H1 (cell line): ENCODE results near the gene C5orf34. TPM values are rescaled to one million over a fixed set of nuclear protein-coding genes. Genes with fewer than 3 reads are reported as not detected.
A peak's percentile ranks its signal among the peaks of the same experiment; 100 is the strongest.

Experiments
- ATF3 ChIP-seq: IDR thresholded peaks from 2 replicates; pipeline ENCODE4 v1.6.1; 2011; ENCODE audit warnings: low read depth, mild to moderate bottlenecking, low read length; ENCODE audit not compliant: insufficient read depth
- BACH1 ChIP-seq: IDR thresholded peaks from 2 replicates; pipeline ENCODE4 v1.6.1; 2012; ENCODE audit warnings: low read length, improper control_type of control experiment
- CEBPB ChIP-seq: IDR thresholded peaks from 2 replicates; pipeline ENCODE4 v1.6.1; 2012; ENCODE audit warnings: low read depth, low read length
- CHD2 ChIP-seq: IDR thresholded peaks from 2 replicates; pipeline ENCODE4 v1.6.1; 2012; ENCODE audit warnings: low read length, improper control_type of control experiment
- E2F6 ChIP-seq: IDR thresholded peaks from 2 replicates; pipeline ENCODE4 v1.6.1; 2012; ENCODE audit warnings: inconsistent platforms
- EGR1 ChIP-seq: IDR thresholded peaks from 2 replicates; pipeline ENCODE4 v1.6.1; 2011; ENCODE audit warnings: low read depth, low read length, borderline replicate concordance
- JUND ChIP-seq: IDR thresholded peaks from 2 replicates; pipeline ENCODE4 v1.6.1; 2011; ENCODE audit warnings: mild to moderate bottlenecking, improper control_type of control experiment, low read length
- POLR2AphosphoS5 ChIP-seq: IDR thresholded peaks from 2 replicates; pipeline ENCODE4 v1.6.1; 2011; ENCODE audit warnings: low read depth, low read length
- RAD21 ChIP-seq, 2 experiments: IDR thresholded peaks in 1 of 2; conservative IDR thresholded peaks in 1 of 2; 2 replicates each; pipeline ENCODE4 v1.6.1; 2011; ENCODE audit warnings: low read depth in 2 of 2, low read length in 2 of 2, improper control_type of control experiment in 1 of 2, inconsistent platforms in 1 of 2, mild to moderate bottlenecking in 1 of 2, moderate library complexity in 1 of 2
- RBBP5 ChIP-seq: IDR thresholded peaks from 2 replicates; pipeline ENCODE4 v1.7.1; 2012; ENCODE audit warnings: low read depth, mild to moderate bottlenecking, inconsistent platforms, low read length, moderate library complexity, borderline replicate concordance
- RNF2 ChIP-seq: fragments of 200-900, 300-1000 bp; sonication (generic); IDR thresholded peaks from 2 replicates; pipeline ENCODE4 v1.7.1; 2016; ENCODE audit warnings: borderline replicate concordance, low read depth, mild to moderate bottlenecking, antibody characterized with exemption, low read length; ENCODE audit not compliant: poor library complexity, severe bottlenecking; ENCODE audit errors: missing control alignments
- SAP30 ChIP-seq: fragments of 300-600 bp; sonication (generic); IDR thresholded peaks from 2 replicates; pipeline ENCODE4 v1.7.1; 2012; ENCODE audit warnings: low read length, moderate library complexity, mild to moderate bottlenecking, inconsistent platforms; ENCODE audit not compliant: insufficient read depth, insufficient replicate concordance
- SP1 ChIP-seq: IDR thresholded peaks from 2 replicates; pipeline ENCODE4 v1.6.1; 2011; ENCODE audit warnings: low read depth, low read length
- TAF1 ChIP-seq: IDR thresholded peaks from 2 replicates; pipeline ENCODE4 v1.6.1; 2011; ENCODE audit warnings: mild to moderate bottlenecking, low read depth, low read length
- polyA plus RNA-seq, 7 experiments: library from polyadenylated mRNA; depleted of rRNA in 3 of 7; stranded (reverse) in 5 of 7; unstranded in 2 of 7; fragments of >200 nt in 5 of 7; fragments of 200-250 nt in 2 of 7; gene quantifications; 1 replicate in 5 of 7; 2 replicates in 1 of 7; 4 replicates in 1 of 7; pipeline versions ENCODE4 v1.2.1 to v1.2.3, GENCODE V29; 2011 to 2013; ENCODE audit warnings: missing spikeins in 2 of 7, mixed read lengths in 2 of 7
- total RNA-seq: library from RNA; stranded (reverse); fragmentation: NEBNext Ultra II Directional; extraction: Animal tissue kit (Norgen Biotek cat#: 25700); gene quantifications from 2 replicates; pipeline ENCODE4 v1.2.1, GENCODE V29; 2021

Gene C5orf34
- total and polyA plus RNA-seq, 2 of the 8 experiments (the other 6 are each of a cell fraction or from before 2014, with no cell fraction given), result 6.8 to 8.6 TPM

GRCh38 chr5:43556857-43557542 lies 42.1 kb upstream of the C5orf34 start, which contains the start of gene PAIP1 (continued):
- TF ChIP-seq RBBP5 (no peak; the same call in 1 of the 2 replicates), BACH1 (peak; percentile 48; the same call in 1 of the 2 replicates), ATF3 (no peak), RAD21 (IDR thresholded peaks at IDR 0.05 in 1 of 2, conservative IDR thresholded peaks at IDR 0.05 in 1 of 2; ENCODE audit: low read depth in 2 of 2, low read length in 2 of 2) (peak in 1 of 2 experiments; percentile 20; a peak in 2 of 4 replicates), POLR2AphosphoS5 (no peak; the same call in 1 of the 2 replicates), SAP30 (no peak), E2F6 (no peak), CEBPB (no peak), SP1 (no peak), JUND (no peak), TAF1 (peak; percentile 82), EGR1 (peak; percentile 46; the same call in 1 of the 2 replicates), RNF2 (no peak), CHD2 (peak; percentile 70; the same call in 1 of the 2 replicates)
- TF ChIP-seq, all 59 proteins: peak for 15
